Measurements from ENCODE around the gene ZBTB45.

- TF ChIP-seq POLR2A (IDR thresholded peaks at IDR 0.05) (no peak), CTCF (IDR thresholded peaks at IDR 0.05) (no peak)
Observed at GRCh38 chr19:58554494-58555368, 35.1 kb upstream of the ZBTB45 start, which contains the start of gene CHMP2A.
